ENCODE results near the gene GNAZ.

- TF ChIP-seq CTCF (optimal IDR thresholded peaks at IDR 0.05 in 1 of 3, IDR thresholded peaks at IDR 0.05 in 1 of 3, conservative IDR thresholded peaks at IDR 0.05 in 1 of 3; ENCODE audit: extremely low read depth in 1 of 3, insufficient read depth in 2 of 3, low read length in 3 of 3), result no peak
- no peak for TF ChIP-seq EZH2 (IDR thresholded peaks at IDR 0.05; ENCODE audit: low read length)
Measured at GRCh38 chr22:23129149-23129548, 58.8 kb downstream of the GNAZ start.

Measured in keratinocyte (primary cell).